Aorta (tissue), 5 donors: ENCODE data around the gene MOV10. TPM values are rescaled to one million over a fixed set of nuclear protein-coding genes. Genes with fewer than 3 reads are reported as not detected.
A peak's percentile ranks its signal among the peaks of the same experiment; 100 is the strongest.

ENCODE experiments used
- ATAC-seq: fragments of 200-7000 bp; cut with Tn5 transposase; one replicate; pipeline ENCODE4 v1.9.1; 2022; ENCODE audit warnings: moderate library complexity; ENCODE audit not compliant: low FRiP score
- DNase-seq, 2 donors: peaks; one replicate each; pipeline ENCODE4 v3.0.0-alpha.2; 2020
- H3K27ac ChIP-seq, 2 donors: one replicate each; pipeline ENCODE4 v1.5.1; 2013; ENCODE audit warnings: low read length in 2 of 2, mild to moderate bottlenecking in 2 of 2, moderate library complexity in 2 of 2, control low read depth in 1 of 2, inconsistent platforms in 1 of 2, low read depth in 1 of 2
- H3K27me3 ChIP-seq, 2 donors: one replicate each; pipeline ENCODE4 v1.6.1; 2013; ENCODE audit warnings: control low read depth in 1 of 2, low read length in 1 of 2, mild to moderate bottlenecking in 1 of 2, moderate library complexity in 1 of 2; ENCODE audit not compliant: insufficient read depth in 2 of 2, control insufficient read depth in 1 of 2
- H3K36me3 ChIP-seq, 2 donors: one replicate each; pipeline ENCODE4 v1.6.1; 2013; ENCODE audit warnings: control low read depth in 1 of 2, low read length in 1 of 2, mild to moderate bottlenecking in 1 of 2; ENCODE audit not compliant: insufficient read depth in 2 of 2, control insufficient read depth in 1 of 2
- H3K4me1 ChIP-seq, 2 donors: one replicate each; pipeline ENCODE4 v1.6.1; 2013; ENCODE audit warnings: low read length in 2 of 2, control low read depth in 1 of 2, mild to moderate bottlenecking in 1 of 2, moderate library complexity in 1 of 2; ENCODE audit not compliant: insufficient read depth in 2 of 2, control insufficient read depth in 1 of 2
- H3K4me3 ChIP-seq, 2 donors: one replicate each; pipeline ENCODE4 v1.5.1; 2013; ENCODE audit warnings: low read length in 2 of 2, control low read depth in 1 of 2, mild to moderate bottlenecking in 1 of 2
- H3K9me3 ChIP-seq: one replicate; pipeline ENCODE4 v1.6.1; 2013; ENCODE audit warnings: mild to moderate bottlenecking, low read length; ENCODE audit not compliant: control insufficient read depth
- WGBS, 2 donors: extraction: QIAGEN DNeasy Blood & Tissue Kit; methylation state at CpG; one replicate each; pipeline ENCODE4 v1.1.7; 2013; 5-methylcytosine and 5-hydroxymethylcytosine counted together
- intact Hi-C, 2 donors: fragments of 100-400 bp; cut with DNase I; formaldehyde crosslinking; loops; one replicate each; pipeline versions ENCODE4 v1.14.2 to v1.15.0; 2022
- polyA plus RNA-seq, 2 donors: library from polyadenylated mRNA; stranded (reverse); fragments of 200-250 nt; gene quantifications; one replicate each; pipeline ENCODE4 v1.2.3, GENCODE V29; 2013
- total RNA-seq, 2 donors: library from RNA; stranded (reverse); fragmentation: NEBNext Ultra II Directional; extraction: Animal tissue kit (Norgen Biotek cat#: 25700); gene quantifications; one replicate each; pipeline ENCODE4 v1.2.1, GENCODE V29; 2021
- donor health status: healthy with polysubstance abuse.
- donor health status: Bipolar disorder and iron deficiency.
- donor health status: DM: no; HTN: no; CAD: no.
- donor health status: DM: no; HTN: no; CAD: no.
- donor health status: DM: yes; HTN: yes; CAD: no.

The MOV10 gene
- total and polyA plus RNA-seq, 4 donors = 10.8 to 73.4 (median 45.1) TPM

- intact Hi-C loops = loop anchor here (5.0 to 10.0 kb wide), 3 partner anchors 210 to 963 kb away; partner anchors contain the start of gene LRIG2 (in 1 of the 2)
- Histone ChIP-seq H3K27ac (no peak overlapping the region), H3K36me3 (no peaks in the 10 kb centered on the region), H3K4me3 (no peak overlapping the region), H3K9me3 (no peaks in the 10 kb centered on the region), H3K27me3 (no peaks in the 10 kb centered on the region), H3K4me1 (no peaks in the 10 kb centered on the region)
- WGBS, 2 donors = 87 to 88% methylated on average over 7 of the region's 7 CpGs
- ATAC-seq (no peak), DNase-seq (no peak)
Measured at GRCh38 chr1:112712191-112712590, 37.7 kb downstream of the MOV10 start.

DNA sequence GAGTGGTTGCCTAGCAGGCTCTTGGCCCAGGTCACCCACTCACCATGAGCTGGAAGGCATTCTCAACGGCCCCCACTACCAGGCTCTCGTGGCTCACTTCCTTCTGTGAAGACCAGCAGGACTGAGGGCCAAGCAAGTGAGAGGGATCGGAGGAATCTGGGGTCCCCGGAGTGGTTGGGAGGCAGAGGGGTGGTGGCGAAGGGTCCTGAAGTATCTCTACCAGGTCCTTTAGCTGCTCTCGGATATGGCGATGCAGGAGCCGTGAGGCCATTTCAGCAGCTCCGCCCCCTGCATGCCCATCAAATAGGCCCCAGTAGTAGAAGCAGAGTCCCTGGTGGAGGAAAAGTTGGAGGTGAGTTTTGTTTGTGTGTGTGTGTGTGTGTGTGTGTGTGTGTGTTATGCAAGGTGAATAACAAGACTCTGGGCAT lies 38.3 kb downstream of the MOV10 start:
- Histone ChIP-seq H3K27me3 (no peaks in the 10 kb centered on the region), H3K9me3 (no peaks in the 10 kb centered on the region), H3K4me1 (no peaks in the 10 kb centered on the region), H3K36me3 (no peaks in the 10 kb centered on the region), H3K27ac (no peak overlapping the region), H3K4me3 (no peak overlapping the region)
- ATAC-seq (no peak), DNase-seq (no peak)
- intact Hi-C loops = loop anchor here (5.0 to 10.0 kb wide), 3 partner anchors 210 to 962 kb away; partner anchors contain the start of gene LRIG2 (in 1 of the 2)
- WGBS, 2 donors = 78 to 81% methylated on average over 9 of the region's 9 CpGs

- peak overlapping the region; percentile 14 to 37 for H3K4me3 ChIP-seq
- ATAC-seq (no peak), DNase-seq (no peak)
- intact Hi-C loops = loop anchor here (5.0 to 10.0 kb wide), 3 partner anchors 211 to 961 kb away; partner anchors contain the start of gene LRIG2 (in 1 of the 2)
- H3K9me3 ChIP-seq = no peaks in the 10 kb centered on the region
- no peaks in the 10 kb centered on the region for H3K36me3 ChIP-seq
- H3K27ac ChIP-seq = no peak overlapping the region
- no peaks in the 10 kb centered on the region for H3K4me1 ChIP-seq
- 47 to 56% methylated on average over 14 of the region's 14 CpGs for WGBS, 2 donors
- H3K27me3 ChIP-seq = no peaks in the 10 kb centered on the region
Measured at GRCh38 chr1:112713466-112714312, 39.2 kb downstream of the MOV10 start.

DNA sequence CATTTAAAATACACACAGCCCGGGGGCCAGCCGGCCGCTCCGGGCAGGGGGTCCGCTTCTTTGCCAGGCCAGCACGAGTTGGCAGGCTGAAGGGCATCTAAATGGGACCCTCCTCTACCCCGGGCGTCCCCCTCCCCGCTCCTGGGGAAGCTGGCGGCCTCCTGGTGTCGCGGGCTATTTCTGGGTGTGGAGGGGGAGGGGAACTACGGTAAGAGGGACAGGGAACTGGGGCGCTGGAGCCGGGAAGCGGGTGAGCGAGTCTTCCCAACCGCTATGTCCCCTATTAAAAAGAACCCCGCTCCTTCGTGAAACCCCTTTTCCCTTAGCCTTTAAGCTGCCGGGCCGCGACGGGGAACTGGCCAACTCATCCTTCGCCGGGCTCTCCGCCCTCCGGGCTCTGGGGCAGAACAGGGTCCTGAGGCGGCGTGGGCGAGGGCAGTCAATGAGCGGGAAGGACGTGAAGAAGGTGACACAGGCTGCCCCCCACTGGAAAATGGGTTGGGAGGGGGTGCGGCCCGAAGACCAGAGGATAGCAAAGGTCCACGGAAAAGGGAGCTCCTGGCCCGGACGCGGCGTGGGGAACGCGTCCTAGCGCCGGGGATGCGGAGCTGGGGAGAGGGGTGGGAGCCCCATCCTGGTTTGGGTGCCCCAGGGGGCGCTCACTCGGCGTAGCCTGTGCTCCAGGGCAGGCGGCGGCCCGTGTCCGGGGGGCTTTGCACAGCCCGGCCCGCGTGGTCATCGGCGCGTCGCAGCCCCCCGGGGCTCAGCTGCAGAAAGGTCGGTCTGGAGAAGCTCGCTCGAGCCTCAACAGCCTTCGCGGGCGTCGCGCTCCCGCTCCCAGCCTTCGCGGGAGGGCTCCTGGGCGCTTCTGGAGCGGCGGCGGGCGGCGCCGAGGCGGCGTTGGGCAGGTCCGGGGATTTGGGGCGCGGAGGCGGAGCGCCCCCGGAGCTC lies 40.1 kb downstream of the MOV10 start:
- 1 to 2% methylated on average over 62 to 86 of the region's 86 CpGs for WGBS, 2 donors
- Histone ChIP-seq H3K27ac (no peak overlapping the region), H3K4me1 (no peaks in the 10 kb centered on the region), H3K36me3 (no peaks in the 10 kb centered on the region), H3K9me3 (no peaks in the 10 kb centered on the region), H3K27me3 (no peaks in the 10 kb centered on the region), H3K4me3 (peak overlapping the region; percentile 14 to 37)
- intact Hi-C loops = loop anchor here (5.0 to 10.0 kb wide), 7 partner anchors 88 to 963 kb away; partner anchors contain the start of gene LRIG2 (in 2 of the 2)
- ATAC-seq (peak; percentile 1), DNase-seq (peak; percentile 62 to 84)

- no peaks in the 10 kb centered on the region for H3K27me3 ChIP-seq
- no peaks in the 10 kb centered on the region for H3K9me3 ChIP-seq
- WGBS, 2 donors = 0 to 1% methylated on average over 42 to 51 of the region's 51 CpGs
- H3K27ac ChIP-seq = no peak within 1 kb of the TSS
- intact Hi-C loops = loop anchor here (1.0 to 10.0 kb wide), 10 partner anchors 87 to 962 kb away; partner anchors contain the start of gene LRIG2 (in 2 of the 2)
- peak within 1 kb of the TSS; percentile 14 to 37 for H3K4me3 ChIP-seq
- DNase-seq (peak; percentile 99 to 100), ATAC-seq (peak; percentile 93)
- no peaks in the 10 kb centered on the region for H3K4me1 ChIP-seq
- no peaks in the 10 kb centered on the region for H3K36me3 ChIP-seq
Measured at GRCh38 chr1:112715264-112716053, 41.0 kb downstream of the MOV10 start, which contains the start of gene PPM1J. TSS of gene PPM1J (minus strand) at chr1:112715332. CDS start at chr1:112715301, 31 bp downstream.

DNA sequence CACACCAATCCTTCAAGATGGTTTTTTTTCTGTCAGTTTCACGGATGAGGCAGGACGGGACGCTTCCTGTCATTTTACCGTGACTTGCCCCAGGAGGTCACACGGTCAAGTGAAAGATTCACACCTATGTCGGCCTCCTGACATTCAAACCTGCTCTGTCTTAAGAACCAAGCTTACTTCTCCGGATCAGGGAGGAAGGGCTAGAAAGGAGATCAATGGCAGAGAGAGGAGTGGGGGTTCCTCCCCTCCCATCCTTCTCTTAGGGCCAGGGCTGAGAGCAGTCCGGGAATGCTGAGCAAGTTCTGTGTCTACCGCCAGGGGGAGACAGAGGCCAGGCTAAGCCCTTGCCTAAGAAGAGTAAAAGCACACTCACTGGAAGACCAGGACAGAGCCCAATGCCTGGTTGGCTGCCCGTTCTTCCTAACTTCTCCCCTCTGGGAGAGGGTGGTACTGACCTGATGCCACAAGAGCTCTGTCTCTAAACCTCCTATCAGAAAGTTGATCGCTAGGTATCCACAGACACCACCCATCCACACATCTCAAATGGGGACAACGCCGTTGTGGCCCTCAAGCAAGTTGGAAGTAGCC lies 41.8 kb downstream of the MOV10 start:
- no peaks in the 10 kb centered on the region for H3K9me3 ChIP-seq
- ATAC-seq = peak; percentile 91
- 16 to 17% methylated on average over 13 of the region's 13 CpGs for WGBS, 2 donors
- no peak overlapping the region for H3K27ac ChIP-seq
- H3K4me3 ChIP-seq = no peak overlapping the region
- peak; percentile 90 to 92 for DNase-seq
- intact Hi-C loops = loop anchor here (1.0 to 10.0 kb wide), 10 partner anchors 86 to 961 kb away; partner anchors contain the start of gene LRIG2 (in 2 of the 2)
- no peaks in the 10 kb centered on the region for H3K36me3 ChIP-seq
- H3K4me1 ChIP-seq = no peaks in the 10 kb centered on the region
- no peaks in the 10 kb centered on the region for H3K27me3 ChIP-seq

DNA sequence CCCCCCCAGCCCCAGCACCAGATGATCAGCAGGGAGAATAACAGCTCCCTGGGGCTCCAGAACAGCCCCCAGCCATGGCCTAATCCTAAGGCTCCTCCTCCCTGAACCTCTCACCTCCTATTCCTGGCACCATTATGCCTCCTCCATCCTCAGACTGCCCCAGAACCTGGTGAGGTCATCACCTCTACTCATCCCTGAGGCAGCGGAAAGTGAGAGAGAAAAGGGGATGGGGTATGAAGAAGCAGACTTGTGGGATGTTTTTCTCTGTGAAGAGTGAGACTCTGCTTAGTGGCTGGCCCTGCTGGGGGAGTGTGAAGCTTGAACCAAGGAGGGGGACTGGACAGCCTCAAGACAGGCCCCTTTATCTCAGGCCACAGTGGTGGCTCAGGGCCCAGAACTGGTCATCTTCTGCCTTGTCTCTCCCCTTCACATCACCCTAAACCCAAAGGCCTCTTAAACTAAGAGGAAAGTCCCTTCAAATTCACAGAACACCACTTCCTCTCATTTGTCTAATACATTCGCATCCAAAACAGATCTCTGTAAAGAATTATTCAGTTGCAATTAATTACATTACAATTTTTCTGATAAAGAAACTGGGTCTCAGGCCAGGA lies 42.9 kb downstream of the MOV10 start:
- ATAC-seq (no peak), DNase-seq (no peak)
- intact Hi-C loops = loop anchor here (2.0 to 10.0 kb wide), 9 partner anchors 85 to 960 kb away; partner anchors contain the start of gene LRIG2 (in 2 of the 2)
- no peaks in the 10 kb centered on the region for H3K4me1 ChIP-seq
- no peak overlapping the region for H3K4me3 ChIP-seq
- H3K27ac ChIP-seq = no peak overlapping the region
- H3K9me3 ChIP-seq = no peaks in the 10 kb centered on the region
- H3K27me3 ChIP-seq = no peaks in the 10 kb centered on the region
- H3K36me3 ChIP-seq = no peaks in the 10 kb centered on the region
- WGBS, 2 donors = 85 to 96% methylated on average over 2 of the region's 2 CpGs
